SK-N-SH treated with all-trans-retinoic acid at 6 μM for 48 hours (cell line): ENCODE data around the gene VAV1.

Experiments used
- CSRNP3 ChIP-seq: fragments of 250-450 bp; sonication (Bioruptor Pico); IDR thresholded peaks from 2 replicates; pipeline ENCODE4 v1.5.1; 2021; ENCODE audit warnings: mild to moderate bottlenecking, moderate library complexity
- ISL1 ChIP-seq: fragments of 250-450 bp; sonication (Bioruptor Pico); IDR thresholded peaks from 2 replicates; pipeline ENCODE4 v2.1.2; 2022; ENCODE audit warnings: mild to moderate bottlenecking, moderate library complexity
- PATZ1 ChIP-seq: fragments of 250-450 bp; sonication (Bioruptor Pico); IDR thresholded peaks from 2 replicates; pipeline ENCODE4 v1.8.0; 2020; ENCODE audit warnings: mild to moderate bottlenecking, moderate library complexity, borderline replicate concordance
- POU6F1 ChIP-seq: fragments of 250-450 bp; sonication (Bioruptor Pico); IDR thresholded peaks from 2 replicates; pipeline ENCODE4 v1.8.0; 2021; ENCODE audit warnings: low read depth, mild to moderate bottlenecking, moderate library complexity, borderline replicate concordance
- RARB ChIP-seq: fragments of 250-450 bp; sonication (Bioruptor Pico); IDR thresholded peaks from 2 replicates; pipeline ENCODE4 v1.8.0; 2021; ENCODE audit warnings: mild to moderate bottlenecking, moderate library complexity
- TOX ChIP-seq: fragments of 250-450 bp; sonication (Bioruptor Pico); IDR thresholded peaks from 2 replicates; pipeline ENCODE4 v1.8.0; 2021; ENCODE audit warnings: mild to moderate bottlenecking, moderate library complexity, borderline replicate concordance
- TSHZ2 ChIP-seq: fragments of 250-450 bp; sonication (Bioruptor Pico); IDR thresholded peaks from 2 replicates; pipeline ENCODE4 v1.5.0; 2020; ENCODE audit warnings: mild to moderate bottlenecking, moderate library complexity

- TF ChIP-seq POU6F1 = no peak
- no peak for TF ChIP-seq TSHZ2 (CRISPR knock-in tag)
- TF ChIP-seq RARB = no peak
- TF ChIP-seq TOX = no peak
- TF ChIP-seq ISL1 = no peak
- no peak for TF ChIP-seq CSRNP3 (CRISPR knock-in tag)
- no peak for TF ChIP-seq PATZ1 (CRISPR knock-in tag)
Measured at GRCh38 chr19:6886277-6886897, 113.9 kb downstream of the VAV1 start.
